HepG2 (cell line): ENCODE measurements around the gene ZNF211. TPM values are rescaled to one million over a fixed set of nuclear protein-coding genes. Genes with fewer than 3 reads are reported as not detected.

ENCODE experiments used
- ATAC-seq: fragments of 200-7000 bp; cut with Tn5 transposase; 3 replicates; pipeline ENCODE4 v1.9.1; 2020; ENCODE audit warnings: mild to moderate bottlenecking, moderate library complexity
- BruUV-seq: library from RNA; stranded (reverse); fragments of 400-500 nt; replicated peaks from 2 replicates; lab custom pipeline; 2021; lab: Mats Ljungman, UMichigan
- CTCF ChIA-PET: fragments of 300-600 bp; formaldehyde crosslinking; extraction: SDS; loops from one replicate; lab custom pipeline; 2021; ENCODE audit warnings: low total read pairs, inconsistent platforms, low intra/inter-chr PET ratio; lab: Yijun Ruan, JAX
- POLR2A ChIA-PET: fragments of 350-600 bp; sonication (Branson Sonifier 250); formaldehyde crosslinking; loops from one replicate; lab custom pipeline; 2020; ENCODE audit warnings: antibody characterized with exemption, inconsistent platforms; lab: Yijun Ruan, JAX
- DNase-seq: peaks from one replicate; pipeline ENCODE4 v3.0.0-alpha.2; 2015; ENCODE audit warnings: low spot score
- FAIRE-seq: peaks from 3 replicates; lab custom pipeline; 2011; peaks lifted over from hg19 to GRCh38; lab: Jason Lieb, UNC
- H2AFZ ChIP-seq: one replicate; pipeline ENCODE4 v1.6.1; 2011; ENCODE audit warnings: low read length, inconsistent platforms
- H3K27ac ChIP-seq: fragments of 300-600 bp; 3 replicates; pipeline ENCODE4 v1.8.0; 2011; ENCODE audit warnings: mixed run types, mild to moderate bottlenecking, mixed read lengths, low read length, inconsistent platforms; ENCODE audit not compliant: insufficient read depth; ENCODE audit errors: extremely low read length
- H3K27me3 ChIP-seq, 2 experiments: fragments of 200-600 bp in 1 of 2; 2 replicates in 1 of 2; 3 replicates in 1 of 2; pipeline versions ENCODE4 v1.6.0 to v1.8.0; 2011; ENCODE audit warnings: low read length in 2 of 2, mild to moderate bottlenecking in 2 of 2, moderate library complexity in 2 of 2, inconsistent platforms in 1 of 2; ENCODE audit not compliant: insufficient read depth in 2 of 2, control insufficient read depth in 1 of 2
- H3K36me3 ChIP-seq, 2 experiments: fragments of 200-600 bp in 1 of 2; replicated peaks in 1 of 2; 2 replicates in 1 of 2; 3 replicates in 1 of 2; pipeline versions ENCODE4 v1.5.1 to v1.8.0; 2011; ENCODE audit warnings: low read length in 2 of 2, inconsistent platforms in 1 of 2; ENCODE audit not compliant: insufficient read depth in 2 of 2, control insufficient read depth in 1 of 2
- H3K4me1 ChIP-seq: 2 replicates; pipeline ENCODE4 v1.5.1; 2012; ENCODE audit warnings: low read length, inconsistent platforms; ENCODE audit not compliant: insufficient read depth
- H3K4me2 ChIP-seq: 2 replicates; pipeline ENCODE4 v1.6.0; 2011; ENCODE audit warnings: low read depth, low read length, inconsistent platforms
- H3K4me3 ChIP-seq, 3 experiments: fragments of 200-600 bp in 1 of 3; sonication (generic), shearing (Covaris generic) in 1 of 3; replicated peaks in 1 of 3; 2 replicates each; pipeline ENCODE4 v1.5.1; 2011 to 2016; ENCODE audit warnings: low read length in 3 of 3, inconsistent platforms in 2 of 3, low read depth in 2 of 3, mild to moderate bottlenecking in 2 of 3, control low read depth in 1 of 3, mixed read lengths in 1 of 3; ENCODE audit not compliant: insufficient read depth in 1 of 3
- H3K79me2 ChIP-seq: one replicate; pipeline ENCODE4 v1.6.1; 2011; ENCODE audit warnings: low read length, inconsistent platforms; ENCODE audit not compliant: insufficient read depth
- H3K9ac ChIP-seq: 2 replicates; pipeline ENCODE4 v1.6.0; 2011; ENCODE audit warnings: mild to moderate bottlenecking, low read depth, low read length, inconsistent platforms; ENCODE audit not compliant: insufficient read depth
- H3K9me3 ChIP-seq: 2 replicates; pipeline ENCODE4 v1.5.1; 2012; ENCODE audit warnings: mild to moderate bottlenecking, low read length
- H4K20me1 ChIP-seq: 2 replicates; pipeline ENCODE4 v1.6.0; 2011; ENCODE audit warnings: inconsistent platforms, mild to moderate bottlenecking, low read length, moderate library complexity; ENCODE audit not compliant: insufficient read depth
- AGO1 ChIP-seq: fragments of 200-400 bp; formaldehyde crosslinking; IDR thresholded peaks from 2 replicates; pipeline ENCODE4 v1.6.1; 2017; ENCODE audit warnings: mild to moderate bottlenecking, low read depth, low read length, moderate library complexity; ENCODE audit not compliant: poor library complexity, severe bottlenecking
- DNMT3B ChIP-seq: conservative IDR thresholded peaks from 2 replicates; pipeline ENCODE4 v1.6.1; 2016; ENCODE audit warnings: missing biosample characterization, control low read depth
- FOXK1 ChIP-seq: sonication (generic); formaldehyde crosslinking; IDR thresholded peaks from 2 replicates; pipeline ENCODE4 v1.4.0; 2020; ENCODE audit warnings: low read depth, missing genetic modification reagents, borderline replicate concordance
- HMG20B ChIP-seq: conservative IDR thresholded peaks from 2 replicates; pipeline ENCODE4 v1.6.1; 2016; ENCODE audit warnings: missing genetic modification reagents, missing compliant biosample characterization
- IKZF5 ChIP-seq: IDR thresholded peaks from 2 replicates; pipeline ENCODE4 v1.6.1; 2018; ENCODE audit warnings: missing genetic modification reagents, mild to moderate bottlenecking, missing compliant biosample characterization
- KLF15 ChIP-seq: sonication (generic); formaldehyde crosslinking; IDR thresholded peaks from 2 replicates; pipeline ENCODE4 v1.8.1; 2023; ENCODE audit warnings: borderline replicate concordance, mild to moderate bottlenecking, inconsistent platforms, missing genetic modification reagents, mixed read lengths
- NFRKB ChIP-seq: fragments of 450-650 bp; IDR thresholded peaks from 2 replicates; pipeline ENCODE4 v1.6.1; 2017
- SMARCE1 ChIP-seq: fragments of 450-650 bp; IDR thresholded peaks from 2 replicates; pipeline ENCODE4 v1.6.1; 2017; ENCODE audit warnings: borderline replicate concordance
- SMC3 ChIP-seq: IDR thresholded peaks from 2 replicates; pipeline ENCODE4 v1.6.1; 2011; ENCODE audit warnings: low read length, improper control_type of control experiment
- STAG1 ChIP-seq: sonication (generic); formaldehyde crosslinking; IDR thresholded peaks from 2 replicates; pipeline ENCODE4 v1.4.0; 2020; ENCODE audit warnings: missing genetic modification reagents
- THAP11 ChIP-seq: IDR thresholded peaks from 2 replicates; pipeline ENCODE4 v1.6.1; 2016; ENCODE audit warnings: missing biosample characterization, missing genetic modification reagents
- ZFY ChIP-seq: sonication (generic); formaldehyde crosslinking; IDR thresholded peaks from 2 replicates; pipeline ENCODE4 v1.4.0; 2020; ENCODE audit warnings: missing genetic modification reagents
- ZNF280B ChIP-seq: sonication (generic); formaldehyde crosslinking; IDR thresholded peaks from 2 replicates; pipeline ENCODE4 v1.5.0; 2020; ENCODE audit warnings: missing genetic modification reagents, mild to moderate bottlenecking, borderline replicate concordance
- ZNF343 ChIP-seq: sonication (generic); formaldehyde crosslinking; IDR thresholded peaks from 2 replicates; pipeline ENCODE4 v1.4.0; 2020; ENCODE audit warnings: mild to moderate bottlenecking, missing genetic modification reagents
- ZNF552 ChIP-seq: sonication (generic); formaldehyde crosslinking; IDR thresholded peaks from 2 replicates; pipeline ENCODE4 v1.9.0; 2022; ENCODE audit warnings: missing genetic modification reagents, mild to moderate bottlenecking, borderline replicate concordance
- ZNF607 ChIP-seq: sonication (generic); formaldehyde crosslinking; IDR thresholded peaks from 2 replicates; pipeline ENCODE4 v1.5.1; 2020; ENCODE audit warnings: missing genetic modification reagents, mild to moderate bottlenecking, borderline replicate concordance
- ZNF652 ChIP-seq: IDR thresholded peaks from 2 replicates; pipeline ENCODE4 v1.6.1; 2016; ENCODE audit warnings: low read depth, borderline replicate concordance
- ZNF709 ChIP-seq: sonication (generic); formaldehyde crosslinking; IDR thresholded peaks from 2 replicates; pipeline ENCODE4 v1.5.0; 2020; ENCODE audit warnings: mild to moderate bottlenecking, missing genetic modification reagents
- WGBS: methylation state at CpG from one replicate; pipeline ENCODE4 v1.1.6; 2017; ENCODE audit warnings: low lambda C conversion rate; 5-methylcytosine and 5-hydroxymethylcytosine counted together
- in situ Hi-C: cut with HindIII; loops from 2 replicates; pipeline ENCODE4 v1.10.0; 2017; ENCODE audit warnings: low pct_unique_long_range_greater_than_20kb; ENCODE audit not compliant: extremely low pct_ligation_motif_present
- intact Hi-C: fragments of 100-400 bp; cut with micrococcal nuclease; formaldehyde crosslinking; loops from one replicate; pipeline ENCODE4 v1.10.0; 2022; ENCODE audit not compliant: unreplicated experiment
- polyA plus RNA-seq, 8 experiments: library from polyadenylated mRNA; depleted of rRNA in 3 of 8; stranded (reverse) in 7 of 8; unstranded in 1 of 8; fragments of >200 nt; fragmentation: Illumina TruSeq in 4 of 8; extraction: Trizol in 4 of 8; gene quantifications; 2 replicates each; pipeline versions ENCODE4 v1.2.1 to v1.2.3, GENCODE V29; 2011 to 2016; ENCODE audit warnings: low read depth in 4 of 8, missing spikeins in 1 of 8, mixed read lengths in 1 of 8; ENCODE audit not compliant: insufficient read depth in 1 of 8
- total RNA-seq, 5 experiments: library from RNA; depleted of rRNA; stranded (reverse); fragments of >200 nt; fragmentation: Illumina TruSeq; extraction: Trizol; gene quantifications; 2 replicates each; pipeline ENCODE4 v1.2.3, GENCODE V29; 2016; ENCODE audit warnings: low read depth in 1 of 5
- TF ChIP-seq, protein P1 (sequence below), 2 experiments: sonication (generic) in 1 of 2; formaldehyde crosslinking in 1 of 2; IDR thresholded peaks; 2 replicates each; pipeline versions ENCODE4 v1.4.0 to v1.6.1; 2016 to 2020; ENCODE audit warnings: borderline replicate concordance in 1 of 2, low read depth in 1 of 2, mild to moderate bottlenecking in 1 of 2, missing genetic modification reagents in 1 of 2

Gene ZNF211
- total and polyA plus RNA-seq, 2 of the 13 experiments (the other 11 are each of a cell fraction or from before 2014, with no cell fraction given): 9.9 to 11.2 TPM

- H3K4me2 ChIP-seq: peak overlapping the region; percentile 78
- intact Hi-C loops: no loop called here
- no peak for TF ChIP-seq ZNF343 (CRISPR knock-in tag)
- peak; percentile 22; the same call in 1 of the 2 replicates for TF ChIP-seq STAG1 (CRISPR knock-in tag)
- 0 out of 2 replicates have a peak, but pooled peaks have one; percentile 10 for TF ChIP-seq ZNF607 (CRISPR knock-in tag)
- no peak for TF ChIP-seq KLF15 (CRISPR knock-in tag)
- no peak for TF ChIP-seq AGO1
- TF ChIP-seq FOXK1: no peak
- no peak for TF ChIP-seq ZNF552 (CRISPR knock-in tag)
- TF ChIP-seq ZFY (CRISPR knock-in tag): peak; percentile 5; the same call in 1 of the 2 replicates
- no peak for TF ChIP-seq ZNF709 (CRISPR knock-in tag)
- TF ChIP-seq ZNF280B (CRISPR knock-in tag): no peak
- TF ChIP-seq SMC3: 0 out of 2 replicates have a peak, but pooled peaks have one; percentile 3
- no peak for TF ChIP-seq SMARCE1
- 0 out of 2 replicates have a peak, but pooled peaks have one; percentile 12 for TF ChIP-seq IKZF5 (CRISPR knock-in tag)
- 0 out of 2 replicates have a peak, but pooled peaks have one; percentile 58 for TF ChIP-seq THAP11 (CRISPR knock-in tag)
- 0 out of 2 replicates have a peak, but pooled peaks have one; percentile 41 for TF ChIP-seq HMG20B (CRISPR knock-in tag)
- TF ChIP-seq ZNF652 (CRISPR knock-in tag): no peak
- no peak for TF ChIP-seq NFRKB
- no peak for TF ChIP-seq DNMT3B (CRISPR knock-in tag)
- TF ChIP-seq, protein P1, sequence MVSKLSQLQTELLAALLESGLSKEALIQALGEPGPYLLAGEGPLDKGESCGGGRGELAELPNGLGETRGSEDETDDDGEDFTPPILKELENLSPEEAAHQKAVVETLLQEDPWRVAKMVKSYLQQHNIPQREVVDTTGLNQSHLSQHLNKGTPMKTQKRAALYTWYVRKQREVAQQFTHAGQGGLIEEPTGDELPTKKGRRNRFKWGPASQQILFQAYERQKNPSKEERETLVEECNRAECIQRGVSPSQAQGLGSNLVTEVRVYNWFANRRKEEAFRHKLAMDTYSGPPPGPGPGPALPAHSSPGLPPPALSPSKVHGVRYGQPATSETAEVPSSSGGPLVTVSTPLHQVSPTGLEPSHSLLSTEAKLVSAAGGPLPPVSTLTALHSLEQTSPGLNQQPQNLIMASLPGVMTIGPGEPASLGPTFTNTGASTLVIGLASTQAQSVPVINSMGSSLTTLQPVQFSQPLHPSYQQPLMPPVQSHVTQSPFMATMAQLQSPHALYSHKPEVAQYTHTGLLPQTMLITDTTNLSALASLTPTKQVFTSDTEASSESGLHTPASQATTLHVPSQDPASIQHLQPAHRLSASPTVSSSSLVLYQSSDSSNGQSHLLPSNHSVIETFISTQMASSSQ (IDR thresholded peaks at IDR 0.05; ENCODE audit: low read depth): no peak
- TF ChIP-seq, protein P1 (CRISPR knock-in tag; IDR thresholded peaks at IDR 0.05; ENCODE audit: borderline replicate concordance): no peak
These were observed 18.7 kb downstream of the ZNF211 start for GRCh38 chr19:57651654-57651996.

More at GRCh38 chr19:57651654-57651996, 18.7 kb downstream of the ZNF211 start:
- Histone ChIP-seq H3K4me1 (peaks cover 43% of the 10 kb centered on the region), H3K79me2 (no peaks in the 10 kb centered on the region), H4K20me1 (no peaks in the 10 kb centered on the region), H3K27me3 (no peaks in the 10 kb centered on the region), H3K36me3 (no peaks in the 10 kb centered on the region), H3K9ac (peak overlapping the region; percentile 71), H2AFZ (peak overlapping the region; percentile 92), H3K4me3 (peak overlapping the region; percentile 52 to 69 (median 61)), H3K9me3 (0 out of 2 replicates have a peak, but pooled peaks cover 8% of the 10 kb centered on the region), H3K27ac (peak overlapping the region; percentile 65)
- 6% methylated on average over 6 of the region's 6 CpGs for WGBS
- DNase-seq: no peak
- TSS peak; percentile 73 for BruUV-seq
- ChIA-PET CTCF (no interaction called here), POLR2A (interaction anchor here (1.0 to 2.4 kb wide), 3 partner anchors 13 to 30 kb away, joined by 9 to 19 read pairs (median 11); partner anchors contain the start of genes ZNF211 and ZNF551)
- peak; percentile 4 for FAIRE-seq
- peak; percentile 75 for ATAC-seq
- in situ Hi-C loops: no loop called here
